K562 (cell line): ENCODE data around the gene KTI12. TPM values are rescaled to one million over a fixed set of nuclear protein-coding genes. Genes with fewer than 3 reads are reported as not detected.

Source experiments
- ATAC-seq: fragments of 200-7000 bp; cut with Tn5 transposase; 3 replicates; pipeline ENCODE4 v1.9.1; 2020; ENCODE audit warnings: moderate library complexity
- BruUV-seq: library from RNA; stranded (reverse); fragments of 400-500 nt; replicated peaks from 2 replicates; lab custom pipeline; 2021; lab: Mats Ljungman, UMichigan
- CTCF ChIA-PET: fragments of 300-600 bp; formaldehyde crosslinking; extraction: SDS; loops from one replicate; lab custom pipeline; 2021; ENCODE audit warnings: low intra/inter-chr PET ratio; lab: Yijun Ruan, JAX
- POLR2A ChIA-PET: fragments of 300-600, 350-650 bp; sonication (Branson Sonifier 250); formaldehyde crosslinking; extraction: SDS; loops from one replicate; lab custom pipeline; 2021; ENCODE audit warnings: antibody characterized with exemption, inconsistent platforms; lab: Yijun Ruan, JAX
- DNase-seq, 4 experiments: peaks; one replicate each; pipeline versions ENCODE4 v3.0.0 to v3.0.0-alpha.2; 2011 to 2018; ENCODE audit warnings: low spot score in 3 of 4, mixed read lengths in 3 of 4; ENCODE audit errors: extremely low read depth in 1 of 4
- FAIRE-seq: peaks from 2 replicates; lab custom pipeline; 2011; peaks lifted over from hg19 to GRCh38; lab: Jason Lieb, UNC
- H2AFZ ChIP-seq: 2 replicates; pipeline ENCODE4 v1.6.0; 2011; ENCODE audit warnings: low read depth, low read length, control low read depth, inconsistent platforms
- H3K27ac ChIP-seq: fragments of 200-600 bp; 3 replicates; pipeline ENCODE4 v1.8.0; 2011; ENCODE audit warnings: low read depth, mild to moderate bottlenecking, control low read depth, inconsistent platforms, low read length, moderate library complexity, mixed read lengths; ENCODE audit errors: extremely low read depth
- H3K27me3 ChIP-seq, 2 experiments: fragments of 300-600 bp in 1 of 2; 2 replicates in 1 of 2; 3 replicates in 1 of 2; pipeline versions ENCODE4 v1.6.0 to v1.8.0; 2011; ENCODE audit warnings: inconsistent platforms in 2 of 2, low read length in 2 of 2, mild to moderate bottlenecking in 1 of 2, mixed read lengths in 1 of 2, moderate library complexity in 1 of 2; ENCODE audit not compliant: control insufficient read depth in 2 of 2, insufficient read depth in 2 of 2
- H3K36me3 ChIP-seq: fragments of 300-600 bp; 3 replicates; pipeline ENCODE4 v1.8.0; 2011; ENCODE audit warnings: mild to moderate bottlenecking, low read length, inconsistent platforms; ENCODE audit not compliant: control insufficient read depth, insufficient read depth
- H3K4me1 ChIP-seq, 2 experiments: fragments of 200-600 bp in 1 of 2; replicated peaks in 1 of 2; 2 replicates in 1 of 2; 3 replicates in 1 of 2; pipeline versions ENCODE4 v1.5.1 to v1.8.0; 2011; ENCODE audit warnings: inconsistent platforms in 2 of 2, low read length in 2 of 2, mild to moderate bottlenecking in 1 of 2, mixed read lengths in 1 of 2, moderate library complexity in 1 of 2; ENCODE audit not compliant: control insufficient read depth in 2 of 2, insufficient read depth in 2 of 2
- H3K4me2 ChIP-seq: 2 replicates; pipeline ENCODE4 v1.6.1; 2011; ENCODE audit warnings: low read length, control low read depth, inconsistent platforms, mixed read lengths; ENCODE audit not compliant: insufficient read depth
- H3K4me3 ChIP-seq: fragments of 200-600 bp; sonication (generic), shearing (Covaris generic); 2 replicates; pipeline ENCODE4 v1.5.1; 2016; ENCODE audit warnings: control low read depth, inconsistent platforms
- H3K79me2 ChIP-seq: fragments of 200-600 bp; 3 replicates; pipeline ENCODE4 v1.8.0; 2011; ENCODE audit warnings: low read length, inconsistent platforms; ENCODE audit not compliant: control insufficient read depth, insufficient read depth
- H3K9ac ChIP-seq, 2 experiments: 2 replicates each; pipeline versions ENCODE4 v1.6.0 to v1.6.1; 2011; ENCODE audit warnings: low read depth in 2 of 2, low read length in 2 of 2, control low read depth in 1 of 2, inconsistent platforms in 1 of 2, mild to moderate bottlenecking in 1 of 2, mixed read lengths in 1 of 2; ENCODE audit not compliant: insufficient read depth in 1 of 2
- H3K9me1 ChIP-seq: one replicate; pipeline ENCODE4 v1.6.0; 2011; ENCODE audit warnings: inconsistent platforms, mild to moderate bottlenecking, low read length, moderate library complexity; ENCODE audit not compliant: control insufficient read depth, insufficient read depth
- H3K9me3 ChIP-seq: replicated peaks from 2 replicates; pipeline ENCODE4 v1.5.1; 2011; ENCODE audit warnings: low read depth, low read length, inconsistent platforms; ENCODE audit not compliant: control insufficient read depth, insufficient read depth
- H4K20me1 ChIP-seq: replicated peaks from 2 replicates; pipeline ENCODE4 v1.6.1; 2011; ENCODE audit warnings: low read length, inconsistent platforms, mixed read lengths; ENCODE audit not compliant: control insufficient read depth, insufficient read depth
- CEBPB ChIP-seq: fragments of 450-650 bp; IDR thresholded peaks from 2 replicates; pipeline ENCODE4 v1.6.1; 2016; ENCODE audit warnings: missing genetic modification characterization, missing compliant biosample characterization
- GABPB1 ChIP-seq: sonication (generic); formaldehyde crosslinking; IDR thresholded peaks from 2 replicates; pipeline ENCODE4 v1.8.0; 2022; ENCODE audit warnings: mild to moderate bottlenecking, missing genetic modification reagents
- HDAC6 ChIP-seq: IDR thresholded peaks from 2 replicates; pipeline ENCODE4 v1.6.1; 2012; ENCODE audit warnings: low read depth, mild to moderate bottlenecking, control low read depth, inconsistent platforms, low read length, moderate library complexity
- HOXB6 ChIP-seq: fragments of 250-450 bp; sonication (Bioruptor Pico); IDR thresholded peaks from 2 replicates; pipeline ENCODE4 v1.5.1; 2022; ENCODE audit warnings: mild to moderate bottlenecking, borderline replicate concordance
- NR2F6 ChIP-seq: fragments of 450-650 bp; formaldehyde crosslinking; IDR thresholded peaks from 2 replicates; pipeline ENCODE4 v1.4.0; 2020; ENCODE audit warnings: mild to moderate bottlenecking
- TBL1XR1 ChIP-seq, 2 experiments: IDR thresholded peaks; 2 replicates each; pipeline ENCODE4 v1.6.1; 2012; ENCODE audit warnings: improper control_type of control experiment in 2 of 2, low read length in 2 of 2, mild to moderate bottlenecking in 1 of 2
- ZC3H11A ChIP-seq: IDR thresholded peaks from 2 replicates; pipeline ENCODE4 v1.6.1; 2012; ENCODE audit warnings: low read depth, low read length, improper control_type of control experiment
- ZNF263 ChIP-seq: sonication (generic); formaldehyde crosslinking; IDR thresholded peaks from 2 replicates; pipeline ENCODE4 v1.8.0; 2022; ENCODE audit warnings: mild to moderate bottlenecking, missing genetic modification reagents, borderline replicate concordance
- WGBS: fragments of 100-300 bp; shearing (Covaris generic); methylation state at CpG from one replicate; pipeline ENCODE4 v1.1.6; 2016; ENCODE audit warnings: low coverage, mixed read lengths; ENCODE audit not compliant: insufficient coverage; ENCODE audit errors: missing lambda C conversion rate; 5-methylcytosine and 5-hydroxymethylcytosine counted together
- in situ Hi-C: fragments of 300-500 bp; cut with MboI; formaldehyde crosslinking; loops from 4 replicates; pipeline ENCODE4 v1.15.0; 2018; ENCODE audit warnings: inconsistent platforms, mixed read lengths
- intact Hi-C: fragments of 100-400 bp; cut with micrococcal nuclease; formaldehyde crosslinking; loops from 2 replicates; pipeline ENCODE4 v1.14.2; 2022
- polyA plus RNA-seq, 8 experiments: library from polyadenylated mRNA; depleted of rRNA in 4 of 8; stranded (reverse) in 5 of 8; unstranded in 3 of 8; fragments of >200 nt; fragmentation: Nextera tagmentation in 2 of 8; fragmentation: Illumina TruSeq in 1 of 8; extraction: Ambion mirVana in 2 of 8; extraction: Trizol in 1 of 8; gene quantifications; 2 replicates each; pipeline versions ENCODE4 v1.2.1 to v1.2.3, GENCODE V29; 2011 to 2014; ENCODE audit warnings: inconsistent platforms in 1 of 8, missing spikeins in 1 of 8
- total RNA-seq, 7 experiments: library from RNA; depleted of rRNA in 6 of 7; stranded (reverse); fragments of >200 nt in 6 of 7; fragmentation: Illumina TruSeq in 2 of 7; extraction: Trizol in 2 of 7; gene quantifications; 2 replicates each; pipeline versions ENCODE4 v1.2.1 to v1.2.3, GENCODE V29; 2011 to 2021; ENCODE audit warnings: low replicate concordance in 1 of 7
- TF ChIP-seq, protein P1 (sequence below): sonication (generic); formaldehyde crosslinking; IDR thresholded peaks from 2 replicates; pipeline ENCODE4 v1.8.1; 2022; ENCODE audit warnings: missing genetic modification reagents
- TF ChIP-seq, protein P2 (sequence below), 3 experiments: IDR thresholded peaks in 2 of 3; conservative IDR thresholded peaks in 1 of 3; 2 replicates each; pipeline ENCODE4 v1.5.1; 2011 to 2012; ENCODE audit warnings: low read length in 3 of 3, mild to moderate bottlenecking in 3 of 3, control low read depth in 2 of 3, improper control_type of control experiment in 1 of 3, inconsistent platforms in 1 of 3, low read depth in 1 of 3, mixed read lengths in 1 of 3, moderate library complexity in 1 of 3; ENCODE audit not compliant: insufficient read depth in 2 of 3
- TF ChIP-seq, protein P3 (sequence below): fragments of 250-450 bp; sonication (Bioruptor Pico); IDR thresholded peaks from 2 replicates; pipeline ENCODE4 v1.5.0; 2020; ENCODE audit warnings: mild to moderate bottlenecking, borderline replicate concordance
- TF ChIP-seq, protein P4 (sequence below): fragments of 250-450 bp; sonication (Bioruptor Pico); IDR thresholded peaks from 2 replicates; pipeline ENCODE4 v1.5.0; 2022; ENCODE audit warnings: mild to moderate bottlenecking

Gene KTI12
- total and polyA plus RNA-seq, 9 of the 15 experiments (the other 6 are each of a cell fraction or from before 2014, with no cell fraction given), result 3.1 to 22.8 (median 11.6) TPM

DNA sequence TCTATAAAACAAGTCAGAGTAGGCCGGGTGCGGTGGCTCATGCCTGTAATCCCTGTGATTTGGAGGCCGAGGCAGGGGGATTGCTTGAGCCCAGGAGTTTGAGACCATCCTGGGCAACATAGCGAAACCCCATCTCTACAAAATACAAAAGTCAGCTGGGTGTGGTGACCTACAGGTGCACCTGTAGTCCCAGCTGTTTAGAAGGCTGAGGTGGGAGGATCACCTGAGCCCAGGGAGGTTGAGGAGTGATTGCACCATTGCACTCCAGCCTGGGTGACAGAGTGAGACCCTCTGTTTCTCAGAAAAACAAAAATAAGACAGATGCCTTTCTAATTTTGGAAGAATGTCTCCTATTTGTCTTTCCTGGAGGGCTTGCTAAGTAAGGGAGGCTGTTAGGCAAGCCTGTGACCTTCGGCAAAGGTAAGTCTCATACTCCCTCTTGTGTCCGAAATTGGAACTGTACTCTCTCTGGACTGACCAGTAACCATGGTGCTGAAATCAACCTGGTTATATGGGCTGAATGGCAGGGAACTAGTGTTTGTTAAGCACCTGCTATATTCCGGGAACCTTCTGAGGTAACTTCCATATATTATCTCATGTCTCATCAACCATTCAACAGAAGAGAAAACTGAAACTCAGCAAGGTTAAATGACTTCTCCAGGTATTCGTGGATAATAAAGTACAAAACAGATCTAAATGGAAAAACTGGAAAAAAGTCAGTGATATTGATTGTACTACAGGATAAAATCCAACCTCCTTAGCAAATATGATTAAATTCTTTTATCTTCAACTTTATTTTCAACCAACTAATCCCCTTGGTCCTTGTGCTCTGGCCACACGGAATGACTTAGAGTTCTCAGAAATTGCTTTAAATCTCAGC, 31.3 kb downstream of the KTI12 start:
- WGBS, result 30% methylated on average over 9 of the region's 9 CpGs
- Histone ChIP-seq H4K20me1 (no peaks in the 10 kb centered on the region), H3K27me3 (peaks cover 0 to 3% of the 10 kb centered on the region in 2 experiments; a peak in 2 of 5 replicates), H3K36me3 (no peaks in the 10 kb centered on the region), H2AFZ (no peak overlapping the region), H3K79me2 (no peaks in the 10 kb centered on the region), H3K4me3 (no peak overlapping the region), H3K9me1 (no peaks in the 10 kb centered on the region), H3K9me3 (no peaks in the 10 kb centered on the region), H3K27ac (no peak overlapping the region), H3K9ac (no peak overlapping the region), H3K4me2 (no peak overlapping the region), H3K4me1 (peaks cover 0 to 7% of the 10 kb centered on the region in 2 experiments; a peak in 4 of 5 replicates)
- peak; percentile 96 for ATAC-seq
- BruUV-seq, result no TSS peak
- POLR2A ChIA-PET, result no interaction called here
- in situ Hi-C loops, result no loop called here
- peak; percentile 89 to 91 (median 89) for DNase-seq
- CTCF ChIA-PET, result interaction anchor here (0.7 to 6.0 kb wide), 3 partner anchors 102 to 1128 kb away, joined by 3 to 61 read pairs (median 4); no protein-coding TSS in a partner anchor
- FAIRE-seq, result peak; percentile 96
- intact Hi-C loops, result loop anchor here (1.0 to 10.0 kb wide), 4 partner anchors 105 to 435 kb away; no protein-coding TSS in a partner anchor
- TF ChIP-seq ZC3H11A (no peak), NR2F6 (no peak), TBL1XR1 (IDR thresholded peaks at IDR 0.05; ENCODE audit: low read length in 2 of 2) (peak in 1 of 2 experiments; percentile 29; a peak in 1 of 4 replicates), CEBPB (peak; percentile 87), HDAC6 (no peak), HOXB6 (CRISPR knock-in tag) (no peak), GABPB1 (peak; percentile 59; the same call in 1 of the 2 replicates), ZNF263 (no peak)
- TF ChIP-seq, protein P1, sequence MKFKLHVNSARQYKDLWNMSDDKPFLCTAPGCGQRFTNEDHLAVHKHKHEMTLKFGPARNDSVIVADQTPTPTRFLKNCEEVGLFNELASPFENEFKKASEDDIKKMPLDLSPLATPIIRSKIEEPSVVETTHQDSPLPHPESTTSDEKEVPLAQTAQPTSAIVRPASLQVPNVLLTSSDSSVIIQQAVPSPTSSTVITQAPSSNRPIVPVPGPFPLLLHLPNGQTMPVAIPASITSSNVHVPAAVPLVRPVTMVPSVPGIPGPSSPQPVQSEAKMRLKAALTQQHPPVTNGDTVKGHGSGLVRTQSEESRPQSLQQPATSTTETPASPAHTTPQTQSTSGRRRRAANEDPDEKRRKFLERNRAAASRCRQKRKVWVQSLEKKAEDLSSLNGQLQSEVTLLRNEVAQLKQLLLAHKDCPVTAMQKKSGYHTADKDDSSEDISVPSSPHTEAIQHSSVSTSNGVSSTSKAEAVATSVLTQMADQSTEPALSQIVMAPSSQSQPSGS, result no peak
- TF ChIP-seq, protein P2, sequence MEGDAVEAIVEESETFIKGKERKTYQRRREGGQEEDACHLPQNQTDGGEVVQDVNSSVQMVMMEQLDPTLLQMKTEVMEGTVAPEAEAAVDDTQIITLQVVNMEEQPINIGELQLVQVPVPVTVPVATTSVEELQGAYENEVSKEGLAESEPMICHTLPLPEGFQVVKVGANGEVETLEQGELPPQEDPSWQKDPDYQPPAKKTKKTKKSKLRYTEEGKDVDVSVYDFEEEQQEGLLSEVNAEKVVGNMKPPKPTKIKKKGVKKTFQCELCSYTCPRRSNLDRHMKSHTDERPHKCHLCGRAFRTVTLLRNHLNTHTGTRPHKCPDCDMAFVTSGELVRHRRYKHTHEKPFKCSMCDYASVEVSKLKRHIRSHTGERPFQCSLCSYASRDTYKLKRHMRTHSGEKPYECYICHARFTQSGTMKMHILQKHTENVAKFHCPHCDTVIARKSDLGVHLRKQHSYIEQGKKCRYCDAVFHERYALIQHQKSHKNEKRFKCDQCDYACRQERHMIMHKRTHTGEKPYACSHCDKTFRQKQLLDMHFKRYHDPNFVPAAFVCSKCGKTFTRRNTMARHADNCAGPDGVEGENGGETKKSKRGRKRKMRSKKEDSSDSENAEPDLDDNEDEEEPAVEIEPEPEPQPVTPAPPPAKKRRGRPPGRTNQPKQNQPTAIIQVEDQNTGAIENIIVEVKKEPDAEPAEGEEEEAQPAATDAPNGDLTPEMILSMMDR (IDR thresholded peaks at IDR 0.05 in 2 of 3, conservative IDR thresholded peaks at IDR 0.05 in 1 of 3; ENCODE audit: insufficient read depth in 2 of 3, low read depth in 1 of 3, low read length in 3 of 3), result peak; percentile 86 to 98 (median 94)
- TF ChIP-seq, protein P3, sequence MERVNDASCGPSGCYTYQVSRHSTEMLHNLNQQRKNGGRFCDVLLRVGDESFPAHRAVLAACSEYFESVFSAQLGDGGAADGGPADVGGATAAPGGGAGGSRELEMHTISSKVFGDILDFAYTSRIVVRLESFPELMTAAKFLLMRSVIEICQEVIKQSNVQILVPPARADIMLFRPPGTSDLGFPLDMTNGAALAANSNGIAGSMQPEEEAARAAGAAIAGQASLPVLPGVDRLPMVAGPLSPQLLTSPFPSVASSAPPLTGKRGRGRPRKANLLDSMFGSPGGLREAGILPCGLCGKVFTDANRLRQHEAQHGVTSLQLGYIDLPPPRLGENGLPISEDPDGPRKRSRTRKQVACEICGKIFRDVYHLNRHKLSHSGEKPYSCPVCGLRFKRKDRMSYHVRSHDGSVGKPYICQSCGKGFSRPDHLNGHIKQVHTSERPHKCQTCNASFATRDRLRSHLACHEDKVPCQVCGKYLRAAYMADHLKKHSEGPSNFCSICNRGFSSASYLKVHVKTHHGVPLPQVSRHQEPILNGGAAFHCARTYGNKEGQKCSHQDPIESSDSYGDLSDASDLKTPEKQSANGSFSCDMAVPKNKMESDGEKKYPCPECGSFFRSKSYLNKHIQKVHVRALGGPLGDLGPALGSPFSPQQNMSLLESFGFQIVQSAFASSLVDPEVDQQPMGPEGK (CRISPR knock-in tag), result no peak
- TF ChIP-seq, protein P4, sequence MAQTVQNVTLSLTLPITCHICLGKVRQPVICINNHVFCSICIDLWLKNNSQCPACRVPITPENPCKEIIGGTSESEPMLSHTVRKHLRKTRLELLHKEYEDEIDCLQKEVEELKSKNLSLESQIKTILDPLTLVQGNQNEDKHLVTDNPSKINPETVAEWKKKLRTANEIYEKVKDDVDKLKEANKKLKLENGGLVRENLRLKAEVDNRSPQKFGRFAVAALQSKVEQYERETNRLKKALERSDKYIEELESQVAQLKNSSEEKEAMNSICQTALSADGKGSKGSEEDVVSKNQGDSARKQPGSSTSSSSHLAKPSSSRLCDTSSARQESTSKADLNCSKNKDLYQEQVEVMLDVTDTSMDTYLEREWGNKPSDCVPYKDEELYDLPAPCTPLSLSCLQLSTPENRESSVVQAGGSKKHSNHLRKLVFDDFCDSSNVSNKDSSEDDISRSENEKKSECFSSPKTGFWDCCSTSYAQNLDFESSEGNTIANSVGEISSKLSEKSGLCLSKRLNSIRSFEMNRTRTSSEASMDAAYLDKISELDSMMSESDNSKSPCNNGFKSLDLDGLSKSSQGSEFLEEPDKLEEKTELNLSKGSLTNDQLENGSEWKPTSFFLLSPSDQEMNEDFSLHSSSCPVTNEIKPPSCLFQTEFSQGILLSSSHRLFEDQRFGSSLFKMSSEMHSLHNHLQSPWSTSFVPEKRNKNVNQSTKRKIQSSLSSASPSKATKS (CRISPR knock-in tag), result no peak
